ENCODE data around the gene CMPK2.

DNA sequence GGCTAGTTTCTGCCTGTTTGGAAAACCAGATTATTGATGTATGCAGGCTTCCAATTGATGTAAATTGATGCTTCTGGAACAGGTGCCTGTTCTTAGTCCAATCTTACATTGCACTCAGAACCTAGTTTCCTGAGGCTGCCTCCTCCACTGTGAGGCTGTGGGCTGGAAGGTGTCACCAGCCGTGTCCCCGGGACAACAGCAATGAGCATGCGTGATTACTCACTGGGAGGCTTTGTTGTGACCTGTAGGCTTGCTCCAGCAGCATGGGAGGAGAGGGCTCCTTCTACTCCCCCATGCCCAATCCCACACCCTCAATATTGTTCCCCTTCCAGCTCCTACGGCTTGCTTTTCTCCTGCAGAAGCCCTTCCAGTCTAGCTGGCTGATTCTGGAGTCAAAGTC, 23.0 kb upstream of the CMPK2 start:
- TF ChIP-seq, protein P1, sequence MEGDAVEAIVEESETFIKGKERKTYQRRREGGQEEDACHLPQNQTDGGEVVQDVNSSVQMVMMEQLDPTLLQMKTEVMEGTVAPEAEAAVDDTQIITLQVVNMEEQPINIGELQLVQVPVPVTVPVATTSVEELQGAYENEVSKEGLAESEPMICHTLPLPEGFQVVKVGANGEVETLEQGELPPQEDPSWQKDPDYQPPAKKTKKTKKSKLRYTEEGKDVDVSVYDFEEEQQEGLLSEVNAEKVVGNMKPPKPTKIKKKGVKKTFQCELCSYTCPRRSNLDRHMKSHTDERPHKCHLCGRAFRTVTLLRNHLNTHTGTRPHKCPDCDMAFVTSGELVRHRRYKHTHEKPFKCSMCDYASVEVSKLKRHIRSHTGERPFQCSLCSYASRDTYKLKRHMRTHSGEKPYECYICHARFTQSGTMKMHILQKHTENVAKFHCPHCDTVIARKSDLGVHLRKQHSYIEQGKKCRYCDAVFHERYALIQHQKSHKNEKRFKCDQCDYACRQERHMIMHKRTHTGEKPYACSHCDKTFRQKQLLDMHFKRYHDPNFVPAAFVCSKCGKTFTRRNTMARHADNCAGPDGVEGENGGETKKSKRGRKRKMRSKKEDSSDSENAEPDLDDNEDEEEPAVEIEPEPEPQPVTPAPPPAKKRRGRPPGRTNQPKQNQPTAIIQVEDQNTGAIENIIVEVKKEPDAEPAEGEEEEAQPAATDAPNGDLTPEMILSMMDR (IDR thresholded peaks at IDR 0.05): no peak
- TF ChIP-seq POLR2A (IDR thresholded peaks at IDR 0.05): no peak

Measured in uterus (tissue), 2 donors.